NB4 (cell line): ENCODE results near the gene RNU6-1.

Source experiments
- DNase-seq: peaks from one replicate; pipeline ENCODE4 v3.0.0; 2010; ENCODE audit warnings: low read depth
- H3K4me3 ChIP-seq: one replicate; pipeline ENCODE4 v1.5.1; 2011; ENCODE audit warnings: mild to moderate bottlenecking, low read depth, low read length, moderate library complexity
- MAX ChIP-seq: IDR thresholded peaks from 2 replicates; pipeline ENCODE4 v1.6.1; 2011; ENCODE audit warnings: low read depth, low read length
- MYC ChIP-seq: IDR thresholded peaks from 2 replicates; pipeline ENCODE4 v1.6.1; 2011; ENCODE audit warnings: low read depth, low read length
- POLR2A ChIP-seq: IDR thresholded peaks from 2 replicates; pipeline ENCODE4 v1.6.1; 2011; ENCODE audit warnings: mild to moderate bottlenecking; ENCODE audit not compliant: insufficient read length; ENCODE audit errors: extremely low read depth
- TF ChIP-seq, protein P1 (sequence below): IDR thresholded peaks from one replicate; pipeline ENCODE4 v1.5.1; 2012; ENCODE audit warnings: low read depth, low read length

The RNU6-1 gene

GRCh38 chr15:67854358-67854757 lies 14.5 kb upstream of the RNU6-1 start:
- TF ChIP-seq, protein P1, sequence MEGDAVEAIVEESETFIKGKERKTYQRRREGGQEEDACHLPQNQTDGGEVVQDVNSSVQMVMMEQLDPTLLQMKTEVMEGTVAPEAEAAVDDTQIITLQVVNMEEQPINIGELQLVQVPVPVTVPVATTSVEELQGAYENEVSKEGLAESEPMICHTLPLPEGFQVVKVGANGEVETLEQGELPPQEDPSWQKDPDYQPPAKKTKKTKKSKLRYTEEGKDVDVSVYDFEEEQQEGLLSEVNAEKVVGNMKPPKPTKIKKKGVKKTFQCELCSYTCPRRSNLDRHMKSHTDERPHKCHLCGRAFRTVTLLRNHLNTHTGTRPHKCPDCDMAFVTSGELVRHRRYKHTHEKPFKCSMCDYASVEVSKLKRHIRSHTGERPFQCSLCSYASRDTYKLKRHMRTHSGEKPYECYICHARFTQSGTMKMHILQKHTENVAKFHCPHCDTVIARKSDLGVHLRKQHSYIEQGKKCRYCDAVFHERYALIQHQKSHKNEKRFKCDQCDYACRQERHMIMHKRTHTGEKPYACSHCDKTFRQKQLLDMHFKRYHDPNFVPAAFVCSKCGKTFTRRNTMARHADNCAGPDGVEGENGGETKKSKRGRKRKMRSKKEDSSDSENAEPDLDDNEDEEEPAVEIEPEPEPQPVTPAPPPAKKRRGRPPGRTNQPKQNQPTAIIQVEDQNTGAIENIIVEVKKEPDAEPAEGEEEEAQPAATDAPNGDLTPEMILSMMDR: no peak
- TF ChIP-seq POLR2A: no peak
- TF ChIP-seq MYC: no peak
- no peak for TF ChIP-seq MAX
- no peak for DNase-seq
- no peak overlapping the region for H3K4me3 ChIP-seq

- H3K4me3 ChIP-seq: no peak overlapping the region
- TF ChIP-seq, protein P1: no peak
- TF ChIP-seq POLR2A: no peak
- no peak for TF ChIP-seq MYC
- no peak for TF ChIP-seq MAX
- no peak for DNase-seq
Measured at GRCh38 chr15:67853454-67853853, 13.6 kb upstream of the RNU6-1 start.

GRCh38 chr15:67852418-67852817 lies 12.6 kb upstream of the RNU6-1 start:
- no peak for DNase-seq
- no peak overlapping the region for H3K4me3 ChIP-seq
- TF ChIP-seq, protein P1: no peak
- TF ChIP-seq MAX (no peak), POLR2A (no peak), MYC (no peak)

DNA sequence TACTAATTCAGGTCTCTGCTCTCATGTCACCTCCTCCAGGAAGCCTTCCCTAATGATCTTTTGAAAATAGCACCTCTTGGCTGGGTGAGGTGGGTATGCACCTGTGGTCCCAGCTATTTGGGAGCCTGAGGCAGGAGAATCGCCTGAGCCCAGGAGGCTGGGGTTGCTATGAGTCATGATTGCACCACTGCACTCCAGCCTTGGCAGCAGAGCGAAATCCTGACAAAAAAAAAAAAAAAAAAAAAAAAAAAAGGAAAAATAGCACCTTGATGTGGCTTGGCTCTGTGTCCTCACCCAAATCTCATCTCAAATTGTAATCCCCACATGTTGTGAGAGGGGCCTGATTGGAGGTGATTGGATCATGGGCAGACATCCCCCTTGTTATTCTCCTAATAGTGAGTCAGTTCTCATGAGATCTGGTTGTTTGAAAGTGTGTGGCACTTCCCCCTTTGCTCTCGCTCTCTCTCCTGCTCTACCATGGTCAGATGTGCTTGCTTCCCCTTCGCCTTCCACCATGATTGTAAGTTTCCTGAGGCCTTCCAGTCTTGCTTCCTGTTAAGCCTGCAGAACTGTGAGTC lies 11.2 kb upstream of the RNU6-1 start:
- TF ChIP-seq, protein P1: no peak
- TF ChIP-seq MYC: no peak
- TF ChIP-seq POLR2A: no peak
- no peak for TF ChIP-seq MAX
- DNase-seq: peak; percentile 80

GRCh38 chr15:67850336-67850735 lies 10.5 kb upstream of the RNU6-1 start:
- no peak for DNase-seq
- TF ChIP-seq MYC (no peak), POLR2A (no peak), MAX (no peak)
- TF ChIP-seq, protein P1: no peak
- H3K4me3 ChIP-seq: no peak overlapping the region

More for the DNA sequence above, 11.2 kb upstream of the RNU6-1 start:
- H3K4me3 ChIP-seq: no peak overlapping the region
